Measurements from ENCODE around the gene SYNRG.
A peak's percentile ranks its signal among the peaks of the same experiment; 100 is the strongest.

The SYNRG gene

GRCh38 chr17:37502009-37502936, 106.9 kb downstream of the SYNRG start:
- no peak for DNase-seq (ENCODE audit: low spot score)

GRCh38 chr17:37500378-37500777, 108.8 kb downstream of the SYNRG start:
- DNase-seq (ENCODE audit: low spot score) = no peak

GRCh38 chr17:37494971-37495370, 114.2 kb downstream of the SYNRG start:
- DNase-seq (ENCODE audit: low spot score) = no peak

- DNase-seq (ENCODE audit: low spot score) = no peak
These were observed 114.8 kb downstream of the SYNRG start for GRCh38 chr17:37494401-37494831.

- no peak for DNase-seq (ENCODE audit: low spot score)
These were observed 115.8 kb downstream of the SYNRG start for GRCh38 chr17:37493249-37494027.

DNA sequence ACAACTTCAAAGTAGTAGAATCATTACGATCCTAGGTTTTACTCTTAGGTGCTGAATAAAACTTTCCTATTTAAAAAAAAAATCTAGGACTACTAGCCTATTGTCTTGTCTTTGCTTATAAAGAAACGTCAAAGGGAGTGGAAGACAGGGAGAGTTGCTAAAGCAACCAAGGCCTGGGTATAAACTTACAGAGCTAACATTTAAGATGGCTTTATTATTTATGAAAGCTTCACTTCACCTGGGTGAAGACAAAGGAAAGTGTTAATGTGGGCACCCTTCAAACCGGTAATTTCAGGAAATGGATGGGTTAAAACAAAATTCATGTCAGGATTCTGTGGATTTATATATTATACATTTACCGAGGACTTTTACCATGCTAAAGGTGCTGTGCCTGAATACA, 117.1 kb downstream of the SYNRG start:
- DNase-seq (ENCODE audit: low spot score) = peak; percentile 7

GRCh38 chr17:37490638-37491614, 118.3 kb downstream of the SYNRG start:
- DNase-seq (ENCODE audit: low spot score) = peak; percentile 87

GRCh38 chr17:37490022-37490587, 119.1 kb downstream of the SYNRG start:
- DNase-seq (ENCODE audit: low spot score) = peak; percentile 30

DNA sequence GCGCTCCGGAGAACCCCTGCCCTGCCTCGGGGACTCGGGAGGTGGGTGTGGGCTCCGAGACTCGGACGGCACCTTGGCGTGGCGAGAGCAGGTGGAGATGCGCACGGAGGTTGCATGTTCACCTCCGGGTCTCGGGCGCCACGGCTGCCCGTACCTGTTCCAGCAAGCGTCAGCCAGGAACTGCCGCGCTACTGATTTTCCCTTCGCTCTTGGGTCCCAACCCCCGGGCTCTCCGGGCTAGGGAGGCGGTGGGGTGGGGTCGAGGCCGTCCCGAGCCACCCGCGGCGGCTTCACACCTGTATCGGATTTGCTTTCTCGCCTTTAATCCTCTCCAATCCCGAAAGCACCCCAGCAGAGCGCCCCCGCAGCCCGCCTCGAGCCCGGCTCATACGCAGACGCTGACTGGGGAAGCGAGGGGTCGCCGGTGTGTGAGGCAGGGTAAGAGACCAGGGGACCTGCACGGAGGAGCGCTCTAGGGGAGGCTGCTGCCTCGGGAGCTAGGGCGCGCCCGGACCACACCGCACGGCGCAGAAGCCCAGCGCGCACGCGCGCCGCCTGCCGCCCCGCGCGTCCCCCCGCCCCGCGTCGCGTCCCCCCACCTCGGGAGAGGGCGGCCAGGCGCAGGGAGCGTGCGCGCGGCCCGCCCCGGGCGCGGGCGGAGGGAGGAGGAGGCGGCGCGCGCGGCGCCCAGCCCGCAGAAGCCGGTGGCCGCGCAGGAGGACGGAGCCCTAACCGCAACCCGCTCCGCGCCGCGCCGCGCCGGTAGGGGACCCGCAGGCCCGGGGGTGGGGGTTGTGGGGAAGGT, 119.8 kb downstream of the SYNRG start, which contains the start of gene DUSP14:
Gene DUSP14 (plus strand): TSS at position 695 of the 805 bp plus-strand sequence. CDS start 22,382 bp downstream, outside the sequence.
- DNase-seq (ENCODE audit: low spot score) = peak; percentile 72

DNA sequence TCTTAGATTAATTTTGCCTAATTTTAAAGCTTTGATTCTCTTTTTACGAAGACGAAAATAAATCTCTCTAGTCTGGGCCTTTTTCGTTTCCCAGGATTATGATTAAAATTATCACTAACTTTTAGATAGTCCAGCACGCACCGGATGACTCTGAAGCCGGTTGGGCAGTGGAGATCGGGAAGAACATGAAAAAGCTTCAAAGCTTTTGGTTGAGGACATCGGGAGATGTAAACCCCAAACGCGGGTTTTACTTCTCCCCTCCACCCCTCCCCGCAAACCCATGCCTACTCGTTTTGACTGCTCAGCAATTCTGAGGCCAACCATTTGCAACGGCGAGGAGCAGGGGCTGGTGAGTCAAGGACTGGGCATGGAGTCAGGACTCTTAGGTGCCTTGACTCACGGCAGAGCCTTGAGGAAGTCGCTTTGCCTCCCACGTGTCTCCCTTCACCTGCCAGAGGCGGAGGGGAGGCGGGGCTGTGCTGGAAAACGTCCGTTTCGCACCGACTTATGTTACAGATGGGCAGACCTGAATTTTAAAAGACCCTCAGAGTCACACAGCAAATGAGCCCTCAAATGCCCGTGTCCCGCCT, 120.5 kb downstream of the SYNRG start:
- DNase-seq (ENCODE audit: low spot score) = peak; percentile 83

- peak; percentile 82 for DNase-seq (ENCODE audit: low spot score)
These were observed 121.1 kb downstream of the SYNRG start for GRCh38 chr17:37488009-37488604.

GRCh38 chr17:37485938-37486570, 123.2 kb downstream of the SYNRG start:
- no peak for DNase-seq (ENCODE audit: low spot score)

DNA sequence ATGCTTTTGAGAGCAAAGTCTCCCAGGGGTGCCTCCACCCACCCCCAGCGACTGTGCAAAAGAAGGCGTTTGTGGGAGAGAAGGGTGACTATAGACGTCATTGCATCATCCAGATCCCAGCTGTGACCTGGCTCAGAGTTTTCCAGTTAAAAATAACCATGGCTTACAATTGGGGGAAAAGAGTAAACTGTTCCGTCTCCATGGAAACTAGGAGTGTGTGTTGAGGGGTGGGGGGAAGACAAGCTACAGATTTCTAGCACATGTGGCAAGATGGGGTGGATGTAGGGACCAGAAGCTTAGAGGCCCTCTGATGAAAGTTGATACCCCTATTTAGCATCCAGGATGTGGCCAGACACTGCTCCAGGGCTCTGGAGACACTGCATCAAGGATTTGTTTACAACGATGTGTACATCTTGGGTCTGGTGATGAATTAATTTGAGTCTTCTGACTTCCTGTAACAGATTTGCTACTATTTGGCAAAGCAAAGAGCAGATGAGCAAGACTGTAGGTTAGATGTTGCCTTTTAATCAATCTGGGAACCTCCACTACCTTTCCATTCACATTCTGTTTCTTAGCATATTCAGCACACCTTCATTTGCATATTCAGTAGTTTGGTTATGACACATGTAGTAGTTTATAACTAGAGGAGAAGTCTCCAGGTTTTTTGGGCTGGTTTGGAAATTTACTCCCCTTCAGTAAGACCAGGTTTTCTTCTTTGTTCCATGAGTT, 125.7 kb downstream of the SYNRG start:
- no peak for DNase-seq (ENCODE audit: low spot score)

GRCh38 chr17:37481001-37481665, 128.1 kb downstream of the SYNRG start:
- no peak for DNase-seq (ENCODE audit: low spot score)

- DNase-seq (ENCODE audit: low spot score) = no peak
These were observed 128.8 kb downstream of the SYNRG start for GRCh38 chr17:37480427-37480826.

DNA sequence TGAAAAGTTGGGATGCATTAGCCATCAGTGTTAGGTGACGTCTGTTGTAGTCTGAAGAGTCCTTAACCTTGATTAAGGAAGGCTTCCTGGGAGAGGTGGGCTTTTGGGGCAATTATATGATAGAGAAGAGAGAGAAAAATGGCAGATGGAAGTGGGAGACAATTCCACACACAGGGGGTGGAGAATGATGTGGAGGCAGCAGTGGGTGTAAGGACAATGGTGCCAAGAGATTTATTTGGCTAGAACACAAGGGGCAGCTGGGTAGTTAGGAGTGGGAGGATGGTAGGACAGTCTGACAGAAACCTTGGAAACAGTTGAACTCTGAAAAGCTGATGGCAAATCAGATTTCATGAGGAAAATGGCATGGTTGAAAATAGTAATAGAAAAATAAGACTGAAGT, 130.2 kb downstream of the SYNRG start:
- no peak for DNase-seq (ENCODE audit: low spot score)

- DNase-seq (ENCODE audit: low spot score) = no peak
These were observed 131.0 kb downstream of the SYNRG start for GRCh38 chr17:37478187-37478586.
